DOHH2 (cell line): ENCODE measurements around the gene JAML.

Experiments used
- EZH2phosphoT487 ChIP-seq: fragments of 200-600 bp; sonication (generic); IDR thresholded peaks from 2 replicates; pipeline ENCODE4 v1.6.1; 2017; ENCODE audit warnings: borderline replicate concordance, mild to moderate bottlenecking, antibody characterized with exemption, low read length, moderate library complexity, mixed read lengths
- TF ChIP-seq, protein P1 (sequence below): fragments of 200-600 bp; sonication (generic); IDR thresholded peaks from one replicate; pipeline ENCODE4 v1.5.1; 2014; ENCODE audit warnings: antibody characterized with exemption, mild to moderate bottlenecking, low read depth, low read length; ENCODE audit not compliant: poor library complexity, severe bottlenecking

DNA sequence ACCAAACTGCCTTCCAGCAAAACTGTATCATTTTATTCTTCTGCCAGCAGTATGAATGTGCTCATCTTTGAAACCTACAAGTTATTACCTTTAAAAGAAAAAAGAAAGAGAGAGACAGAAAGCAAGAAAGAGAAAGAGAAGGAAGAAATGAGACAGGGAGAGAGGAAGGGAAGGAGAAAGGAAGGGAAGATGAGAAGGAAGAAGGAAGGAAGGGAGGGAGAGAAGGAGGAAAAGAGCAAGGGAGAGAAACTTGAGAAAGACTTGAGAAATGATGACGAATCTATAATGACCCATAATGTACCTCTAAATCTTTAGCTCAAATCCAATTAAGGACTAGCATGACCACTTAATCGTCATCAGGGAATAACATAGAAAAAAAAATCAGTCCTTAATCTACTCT lies 11.4 kb upstream of the JAML start:
- TF ChIP-seq, protein P1, sequence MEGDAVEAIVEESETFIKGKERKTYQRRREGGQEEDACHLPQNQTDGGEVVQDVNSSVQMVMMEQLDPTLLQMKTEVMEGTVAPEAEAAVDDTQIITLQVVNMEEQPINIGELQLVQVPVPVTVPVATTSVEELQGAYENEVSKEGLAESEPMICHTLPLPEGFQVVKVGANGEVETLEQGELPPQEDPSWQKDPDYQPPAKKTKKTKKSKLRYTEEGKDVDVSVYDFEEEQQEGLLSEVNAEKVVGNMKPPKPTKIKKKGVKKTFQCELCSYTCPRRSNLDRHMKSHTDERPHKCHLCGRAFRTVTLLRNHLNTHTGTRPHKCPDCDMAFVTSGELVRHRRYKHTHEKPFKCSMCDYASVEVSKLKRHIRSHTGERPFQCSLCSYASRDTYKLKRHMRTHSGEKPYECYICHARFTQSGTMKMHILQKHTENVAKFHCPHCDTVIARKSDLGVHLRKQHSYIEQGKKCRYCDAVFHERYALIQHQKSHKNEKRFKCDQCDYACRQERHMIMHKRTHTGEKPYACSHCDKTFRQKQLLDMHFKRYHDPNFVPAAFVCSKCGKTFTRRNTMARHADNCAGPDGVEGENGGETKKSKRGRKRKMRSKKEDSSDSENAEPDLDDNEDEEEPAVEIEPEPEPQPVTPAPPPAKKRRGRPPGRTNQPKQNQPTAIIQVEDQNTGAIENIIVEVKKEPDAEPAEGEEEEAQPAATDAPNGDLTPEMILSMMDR, result no peak
- no peak for TF ChIP-seq EZH2phosphoT487
